NOMO-1 (cell line): ENCODE measurements around the gene RNF152.

Experiments
- DNase-seq, 2 experiments: peaks; one replicate each; lab custom pipeline; 2025; ENCODE audit not compliant: unreplicated experiment in 2 of 2; lab: John Stamatoyannopoulos, UW

The RNF152 gene

GRCh38 chr18:61854578-61855448 is 38.0 kb downstream of the RNF152 start:
- no peak for DNase-seq

GRCh38 chr18:61853855-61854254 is 39.0 kb downstream of the RNF152 start:
- no peak for DNase-seq

- no peak for DNase-seq
Measured at GRCh38 chr18:61852496-61852895, 40.3 kb downstream of the RNF152 start.

GRCh38 chr18:61851940-61852451 is 40.8 kb downstream of the RNF152 start:
- DNase-seq = no peak

- no peak for DNase-seq
Measured at GRCh38 chr18:61851279-61851678, 41.5 kb downstream of the RNF152 start.

- no peak for DNase-seq
Measured at GRCh38 chr18:61850756-61851155, 42.1 kb downstream of the RNF152 start.

GRCh38 chr18:61847164-61847791 is 45.5 kb downstream of the RNF152 start:
- no peak for DNase-seq

GRCh38 chr18:61845197-61845596 is 47.6 kb downstream of the RNF152 start:
- no peak for DNase-seq

GRCh38 chr18:61844726-61845125 is 48.1 kb downstream of the RNF152 start:
- no peak for DNase-seq

GRCh38 chr18:61842146-61842545 is 50.7 kb downstream of the RNF152 start:
- no peak for DNase-seq

- no peak for DNase-seq
Measured at GRCh38 chr18:61841706-61842105, 51.1 kb downstream of the RNF152 start.

- no peak for DNase-seq
Measured at GRCh38 chr18:61840324-61840723, 52.5 kb downstream of the RNF152 start.

GRCh38 chr18:61838521-61838920 is 54.3 kb downstream of the RNF152 start:
- DNase-seq = no peak

- no peak for DNase-seq
Measured at GRCh38 chr18:61833978-61834377, 58.8 kb downstream of the RNF152 start.

GRCh38 chr18:61833387-61833786 is 59.4 kb downstream of the RNF152 start:
- DNase-seq = peak; percentile 49 to 86

- DNase-seq = no peak
Measured at GRCh38 chr18:61832858-61833257, 59.9 kb downstream of the RNF152 start.

- no peak for DNase-seq
Measured at GRCh38 chr18:61831071-61831470, 61.7 kb downstream of the RNF152 start.

- DNase-seq = no peak
Measured at GRCh38 chr18:61829108-61829507, 63.7 kb downstream of the RNF152 start.

GRCh38 chr18:61827591-61827990 is 65.2 kb downstream of the RNF152 start:
- no peak for DNase-seq

GRCh38 chr18:61825386-61825785 is 67.4 kb downstream of the RNF152 start:
- DNase-seq = no peak

GRCh38 chr18:61824733-61825363 is 68.0 kb downstream of the RNF152 start:
- DNase-seq = no peak

GRCh38 chr18:61823595-61823994 is 69.2 kb downstream of the RNF152 start:
- DNase-seq = no peak
